GM21360 (cell line): ENCODE results near the gene SNAPC5.
"Not testable (repeated sequence)": the region's sequence is repeated elsewhere in the genome, so short reads cannot be mapped to it uniquely, and the experiment has no call there.

Experiments
- ATAC-seq: cut with Tn5 transposase; IDR thresholded peaks from one replicate; pipeline ENCODE4 v1.9.1; 2021; ENCODE audit warnings: mild to moderate bottlenecking, moderate library complexity; ENCODE audit not compliant: unreplicated experiment

The SNAPC5 gene

GRCh38 chr15:66461294-66461693 is 36.3 kb downstream of the SNAPC5 start:
- not testable (repeated sequence) for ATAC-seq

DNA sequence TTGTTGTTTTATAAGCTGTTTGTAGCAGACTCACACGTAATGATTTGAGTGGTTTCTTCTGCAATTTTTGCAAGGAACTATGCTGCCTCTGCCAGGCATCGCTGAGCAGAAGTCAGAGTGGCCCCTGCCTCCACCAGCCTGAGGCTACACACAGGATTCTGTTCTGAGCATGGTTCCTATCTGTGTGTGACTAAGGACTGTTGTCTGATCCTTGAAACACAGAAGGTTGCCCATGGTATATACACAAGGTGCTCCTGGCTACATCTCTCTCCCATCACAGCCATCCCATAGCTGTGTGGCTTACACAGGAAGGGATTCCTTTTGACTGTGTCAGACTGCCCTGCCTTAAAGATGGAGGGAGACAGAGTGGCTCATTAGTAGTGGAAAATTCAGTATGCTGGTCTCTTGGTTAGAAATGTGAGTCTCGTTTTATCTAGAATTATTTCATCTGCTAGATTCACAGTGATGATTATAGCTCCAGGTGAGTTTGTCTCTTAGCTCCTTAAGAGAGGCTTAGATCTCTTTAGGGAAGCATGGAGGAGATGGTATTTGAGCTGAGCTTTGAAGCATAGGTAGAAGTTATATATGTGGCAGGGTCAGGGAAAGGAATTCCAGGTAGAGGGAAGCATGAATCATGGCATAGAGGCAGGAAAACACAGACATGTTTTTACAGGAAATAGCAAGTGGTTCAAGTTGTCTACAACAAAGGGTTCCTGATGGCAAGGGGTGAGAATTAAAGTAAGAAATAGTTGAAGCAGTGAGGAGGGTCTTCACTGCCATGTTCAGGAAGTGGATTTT is 37.5 kb downstream of the SNAPC5 start:
- ATAC-seq = no peak

DNA sequence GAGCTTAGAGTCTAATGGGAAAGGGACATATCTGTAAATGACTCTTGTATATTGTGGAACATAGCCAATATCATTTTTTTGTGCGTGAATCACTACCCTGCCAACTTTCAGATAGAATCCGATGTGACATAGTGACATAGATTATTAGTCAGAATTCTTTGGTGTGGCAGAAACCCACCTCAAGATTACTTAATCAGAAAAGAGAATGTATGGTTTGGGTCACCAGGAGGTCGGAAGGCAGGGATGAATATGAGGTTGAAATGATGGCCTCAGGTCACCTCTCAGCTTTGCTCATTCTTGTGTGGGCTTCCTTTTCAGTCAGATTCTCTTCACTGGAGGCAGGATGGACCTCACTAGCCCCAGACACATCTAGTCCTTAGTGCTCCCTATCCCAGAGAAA is 41.4 kb downstream of the SNAPC5 start:
- ATAC-seq = no peak

DNA sequence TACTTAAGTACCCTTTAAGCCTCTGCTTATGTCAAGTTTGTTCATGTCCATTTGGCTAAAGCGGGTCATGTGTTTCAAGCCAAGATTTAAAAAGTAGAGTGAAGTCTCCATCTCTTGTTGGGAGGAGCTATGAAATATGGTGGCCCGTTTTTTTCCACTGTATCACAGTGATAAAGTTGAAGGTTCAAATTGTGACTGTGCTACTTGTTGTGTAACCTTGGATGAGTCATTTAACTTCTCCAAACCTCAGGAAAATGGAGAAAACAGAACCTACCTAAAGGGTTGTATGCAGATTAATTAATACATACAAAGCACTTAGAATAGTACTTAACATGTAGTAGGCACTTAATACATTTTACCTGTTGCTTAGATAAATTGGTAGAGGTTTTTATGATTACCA is 43.4 kb downstream of the SNAPC5 start:
- no peak for ATAC-seq

DNA sequence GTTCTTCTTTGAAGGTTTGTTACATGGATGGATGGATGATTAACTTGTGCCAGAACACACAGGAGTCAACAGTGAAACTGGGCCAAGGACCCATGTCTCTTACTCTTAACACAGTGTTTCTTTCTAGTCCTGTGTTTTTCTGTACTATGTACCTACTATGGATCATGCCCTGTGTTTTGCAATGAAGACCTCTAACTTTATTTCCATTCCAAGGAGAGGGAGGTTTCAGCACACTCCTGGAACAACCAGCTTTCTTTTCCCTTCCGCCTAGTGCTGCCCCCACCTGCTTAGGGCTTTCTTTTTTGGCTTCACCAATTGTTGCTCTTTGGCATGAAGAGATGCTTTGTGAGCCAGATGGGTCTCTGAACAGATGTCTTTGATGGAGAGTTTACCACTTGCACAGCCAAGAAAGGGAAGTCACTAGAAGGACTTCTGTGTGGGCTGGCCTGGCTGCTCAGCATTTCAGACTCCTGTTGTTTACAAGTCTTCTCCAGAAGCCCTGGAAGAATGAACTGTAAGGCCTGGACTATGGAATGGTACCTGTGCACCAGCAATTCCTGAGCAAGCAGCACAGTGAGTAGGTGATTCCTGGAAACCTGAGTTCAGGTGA is 44.5 kb downstream of the SNAPC5 start:
- no peak for ATAC-seq

DNA sequence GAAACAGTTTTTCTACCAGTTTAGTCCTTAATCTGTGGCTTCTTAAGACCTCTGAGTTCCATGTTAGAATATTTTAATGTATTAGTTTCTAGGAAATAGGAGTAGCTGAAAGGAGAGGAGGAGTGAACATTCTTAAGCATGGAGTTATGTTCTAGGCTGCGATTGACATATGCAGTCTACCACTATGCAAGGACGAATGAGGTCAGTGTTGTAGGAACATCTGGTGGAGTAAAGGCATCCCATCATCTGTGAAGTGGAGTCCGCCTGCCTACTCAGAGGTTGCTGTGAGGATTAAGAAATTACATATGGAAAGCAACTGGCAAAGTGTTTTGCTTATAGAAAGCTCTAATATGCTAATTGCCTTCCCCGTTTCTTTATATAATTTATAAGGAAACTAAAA is 45.1 kb downstream of the SNAPC5 start:
- no peak for ATAC-seq
